ENCODE data around the gene UMAD1.

- TF ChIP-seq CTCF (IDR thresholded peaks at IDR 0.05; ENCODE audit: borderline replicate concordance, extremely low read depth, low read length, poor library complexity, severe bottlenecking), result no peak
- TF ChIP-seq EZH2 (IDR thresholded peaks at IDR 0.05; ENCODE audit: borderline replicate concordance, low read depth, low read length, severe bottlenecking), result no peak
Measured at GRCh38 chr7:7908622-7909145, 268.1 kb downstream of the UMAD1 start.

All from DND-41 (cell line).